Measurements from ENCODE around the gene PLCE1.

PLCE1 gene

DNA sequence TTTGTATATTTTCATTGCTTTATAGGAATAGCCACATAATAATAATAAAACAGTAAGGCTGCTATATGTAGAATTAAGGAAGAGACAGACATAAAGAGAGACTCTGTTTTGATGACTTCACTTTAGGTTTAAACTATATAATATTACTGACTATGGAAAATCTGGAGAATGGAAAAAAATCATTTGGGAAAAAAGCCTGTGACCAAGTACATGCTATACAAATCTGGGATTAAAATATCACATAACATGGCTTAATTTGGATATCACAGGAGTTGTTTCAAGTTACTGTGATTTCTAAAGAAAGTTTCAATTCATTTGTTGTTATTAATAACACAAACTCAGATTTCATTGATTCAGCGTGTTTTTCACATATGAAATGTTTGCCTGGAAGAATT lies 7.7 kb downstream of the PLCE1 start:
- TF ChIP-seq EZH2phosphoT487 (IDR thresholded peaks at IDR 0.05; ENCODE audit: borderline replicate concordance): no peak
- TF ChIP-seq, protein P1, sequence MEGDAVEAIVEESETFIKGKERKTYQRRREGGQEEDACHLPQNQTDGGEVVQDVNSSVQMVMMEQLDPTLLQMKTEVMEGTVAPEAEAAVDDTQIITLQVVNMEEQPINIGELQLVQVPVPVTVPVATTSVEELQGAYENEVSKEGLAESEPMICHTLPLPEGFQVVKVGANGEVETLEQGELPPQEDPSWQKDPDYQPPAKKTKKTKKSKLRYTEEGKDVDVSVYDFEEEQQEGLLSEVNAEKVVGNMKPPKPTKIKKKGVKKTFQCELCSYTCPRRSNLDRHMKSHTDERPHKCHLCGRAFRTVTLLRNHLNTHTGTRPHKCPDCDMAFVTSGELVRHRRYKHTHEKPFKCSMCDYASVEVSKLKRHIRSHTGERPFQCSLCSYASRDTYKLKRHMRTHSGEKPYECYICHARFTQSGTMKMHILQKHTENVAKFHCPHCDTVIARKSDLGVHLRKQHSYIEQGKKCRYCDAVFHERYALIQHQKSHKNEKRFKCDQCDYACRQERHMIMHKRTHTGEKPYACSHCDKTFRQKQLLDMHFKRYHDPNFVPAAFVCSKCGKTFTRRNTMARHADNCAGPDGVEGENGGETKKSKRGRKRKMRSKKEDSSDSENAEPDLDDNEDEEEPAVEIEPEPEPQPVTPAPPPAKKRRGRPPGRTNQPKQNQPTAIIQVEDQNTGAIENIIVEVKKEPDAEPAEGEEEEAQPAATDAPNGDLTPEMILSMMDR (conservative IDR thresholded peaks at IDR 0.05; ENCODE audit: low read length): no peak
- no peaks in the 10 kb centered on the region for H3K36me3 ChIP-seq (ENCODE audit: insufficient read depth, low read length)

DNA sequence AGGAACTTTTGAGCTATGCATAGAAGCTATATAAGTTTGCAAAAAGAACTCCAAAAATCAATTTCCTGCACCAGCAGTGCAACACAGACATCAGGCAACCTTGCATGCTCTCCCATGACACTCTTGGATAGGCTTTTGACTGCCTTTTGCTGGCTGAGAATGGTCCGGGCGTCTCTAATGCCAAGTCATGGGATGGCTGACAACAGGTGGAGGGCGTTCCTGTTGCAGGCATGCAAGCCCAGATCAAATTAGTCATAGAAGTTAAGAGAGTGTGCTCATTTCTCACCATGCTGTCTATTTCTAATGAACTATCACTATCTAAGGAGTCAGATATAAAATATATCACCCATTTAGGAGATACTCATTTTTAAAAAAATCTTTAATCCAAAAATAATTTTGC lies 8.4 kb downstream of the PLCE1 start:
- H3K9ac ChIP-seq (ENCODE audit: low read depth, low read length, poor library complexity, severe bottlenecking): no peak overlapping the region
- H3K36me3 ChIP-seq (ENCODE audit: insufficient read depth, low read length): no peaks in the 10 kb centered on the region
- no peaks in the 10 kb centered on the region for H3K27me3 ChIP-seq (ENCODE audit: insufficient read depth, low read length, poor library complexity, severe bottlenecking)
- H3K4me1 ChIP-seq (ENCODE audit: insufficient read depth, low read length, poor library complexity, severe bottlenecking): no peaks in the 10 kb centered on the region
- no peaks in the 10 kb centered on the region for H3F3A ChIP-seq (ENCODE audit: low read depth)
- H3K9me2 ChIP-seq (replicated peaks; ENCODE audit: low read depth, low read length): no peaks in the 10 kb centered on the region
- TF ChIP-seq, protein P1 (conservative IDR thresholded peaks at IDR 0.05; ENCODE audit: low read length): no peak
- TF ChIP-seq EZH2phosphoT487 (IDR thresholded peaks at IDR 0.05; ENCODE audit: borderline replicate concordance): no peak
- H2AFZ ChIP-seq (ENCODE audit: low read length): no peak overlapping the region
- no peaks in the 10 kb centered on the region for H3K9me3 ChIP-seq (ENCODE audit: insufficient read depth, low read depth, low read length)
- no peaks in the 10 kb centered on the region for H4K20me1 ChIP-seq (ENCODE audit: insufficient read depth, low read length, poor library complexity, severe bottlenecking)
- no peak overlapping the region for H3K4me2 ChIP-seq (ENCODE audit: low read depth, low read length, poor library complexity, severe bottlenecking)
- no peak overlapping the region for H3K4me3 ChIP-seq (ENCODE audit: low read length, poor library complexity, severe bottlenecking)
- H3K79me2 ChIP-seq (ENCODE audit: insufficient read depth, low read length): no peaks in the 10 kb centered on the region

More for the DNA sequence above, 7.7 kb downstream of the PLCE1 start:
- Histone ChIP-seq H3F3A (ENCODE audit: low read depth) (no peaks in the 10 kb centered on the region), H3K4me1 (ENCODE audit: insufficient read depth, low read length, poor library complexity, severe bottlenecking) (no peaks in the 10 kb centered on the region), H3K9me2 (replicated peaks; ENCODE audit: low read depth, low read length) (no peaks in the 10 kb centered on the region), H2AFZ (ENCODE audit: low read length) (no peak overlapping the region), H3K79me2 (ENCODE audit: insufficient read depth, low read length) (no peaks in the 10 kb centered on the region), H3K9me3 (ENCODE audit: insufficient read depth, low read depth, low read length) (no peaks in the 10 kb centered on the region), H3K9ac (ENCODE audit: low read depth, low read length, poor library complexity, severe bottlenecking) (no peak overlapping the region), H4K20me1 (ENCODE audit: insufficient read depth, low read length, poor library complexity, severe bottlenecking) (no peaks in the 10 kb centered on the region), H3K4me2 (ENCODE audit: low read depth, low read length, poor library complexity, severe bottlenecking) (no peak overlapping the region), H3K4me3 (ENCODE audit: low read length, poor library complexity, severe bottlenecking) (no peak overlapping the region), H3K27me3 (ENCODE audit: insufficient read depth, low read length, poor library complexity, severe bottlenecking) (no peaks in the 10 kb centered on the region)

DNA sequence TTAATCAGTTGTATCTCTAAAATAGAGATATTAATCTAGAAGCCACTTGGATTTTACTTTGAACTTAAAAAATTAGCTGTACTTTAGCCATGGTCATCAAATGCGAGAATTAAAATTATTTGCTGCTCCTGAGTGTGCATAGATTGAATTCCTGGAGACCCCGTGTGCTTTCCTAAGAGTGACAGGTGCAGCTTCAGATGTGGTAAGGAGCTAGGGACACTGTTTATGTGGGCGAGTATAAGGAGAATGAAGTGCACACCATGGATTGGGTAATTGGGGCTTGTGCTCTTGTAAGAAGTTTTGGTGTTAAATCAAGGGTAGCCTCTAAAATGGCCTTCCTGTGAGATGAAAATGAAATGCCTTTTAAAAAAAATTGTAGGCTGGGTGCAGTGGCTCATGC lies 9.8 kb downstream of the PLCE1 start:
- H2AFZ ChIP-seq (ENCODE audit: low read length): no peak overlapping the region
- TF ChIP-seq EZH2phosphoT487 (IDR thresholded peaks at IDR 0.05; ENCODE audit: borderline replicate concordance): no peak
- TF ChIP-seq, protein P1 (conservative IDR thresholded peaks at IDR 0.05; ENCODE audit: low read length): no peak
- H3K79me2 ChIP-seq (ENCODE audit: insufficient read depth, low read length): no peaks in the 10 kb centered on the region
- H3F3A ChIP-seq (ENCODE audit: low read depth): no peaks in the 10 kb centered on the region
- no peak overlapping the region for H3K9ac ChIP-seq (ENCODE audit: low read depth, low read length, poor library complexity, severe bottlenecking)
- H3K36me3 ChIP-seq (ENCODE audit: insufficient read depth, low read length): no peaks in the 10 kb centered on the region
- no peak overlapping the region for H3K4me2 ChIP-seq (ENCODE audit: low read depth, low read length, poor library complexity, severe bottlenecking)
- H3K4me1 ChIP-seq (ENCODE audit: insufficient read depth, low read length, poor library complexity, severe bottlenecking): no peaks in the 10 kb centered on the region
- no peaks in the 10 kb centered on the region for H3K9me3 ChIP-seq (ENCODE audit: insufficient read depth, low read depth, low read length)
- H4K20me1 ChIP-seq (ENCODE audit: insufficient read depth, low read length, poor library complexity, severe bottlenecking): no peaks in the 10 kb centered on the region
- no peak overlapping the region for H3K4me3 ChIP-seq (ENCODE audit: low read length, poor library complexity, severe bottlenecking)
- no peaks in the 10 kb centered on the region for H3K27me3 ChIP-seq (ENCODE audit: insufficient read depth, low read length, poor library complexity, severe bottlenecking)
- no peaks in the 10 kb centered on the region for H3K9me2 ChIP-seq (replicated peaks; ENCODE audit: low read depth, low read length)
